Esophagus muscularis mucosa (tissue), 4 donors: ENCODE data around the gene MYH11.

Experiments
- CTCF ChIP-seq, 3 experiments: fragments of 200-600 bp in 2 of 3; fragments of 450-650 bp in 1 of 3; sonication (generic) in 2 of 3; IDR thresholded peaks; one replicate each; pipeline ENCODE4 v1.5.1; 2017 to 2019; ENCODE audit warnings: antibody characterized with exemption in 3 of 3, mild to moderate bottlenecking in 2 of 3, moderate library complexity in 1 of 3
- EP300 ChIP-seq: sonication (generic); formaldehyde crosslinking; IDR thresholded peaks from one replicate; pipeline ENCODE4 v1.6.1; 2017; ENCODE audit warnings: antibody characterized with exemption
- POLR2A ChIP-seq: fragments of 450-650 bp; IDR thresholded peaks from one replicate; pipeline ENCODE4 v1.6.1; 2017; ENCODE audit warnings: antibody characterized with exemption, moderate library complexity, mild to moderate bottlenecking, low read depth
- POLR2AphosphoS5 ChIP-seq, 2 donors: sonication (generic); formaldehyde crosslinking; IDR thresholded peaks; one replicate each; pipeline ENCODE4 v1.6.1; 2017; ENCODE audit warnings: antibody characterized with exemption in 2 of 2

- TF ChIP-seq POLR2A: no peak
- TF ChIP-seq EP300: no peak
- TF ChIP-seq CTCF (IDR thresholded peaks at IDR 0.05): peak; percentile 63 to 74 (median 65)
- peak; percentile 23 to 80 for TF ChIP-seq POLR2AphosphoS5 (IDR thresholded peaks at IDR 0.05)
Measured at GRCh38 chr16:15874745-15875314, 18.0 kb upstream of the MYH11 start.
